HepG2 (cell line): Measurements from ENCODE around the gene CCL19. TPM values are rescaled to one million over a fixed set of nuclear protein-coding genes. Genes with fewer than 3 reads are reported as not detected.
A peak's percentile ranks its signal among the peaks of the same experiment; 100 is the strongest.

ENCODE experiments used
- ATAC-seq: fragments of 200-7000 bp; cut with Tn5 transposase; 3 replicates; pipeline ENCODE4 v1.9.1; 2020; ENCODE audit warnings: mild to moderate bottlenecking, moderate library complexity
- BruUV-seq: library from RNA; stranded (reverse); fragments of 400-500 nt; replicated peaks from 2 replicates; lab custom pipeline; 2021; lab: Mats Ljungman, UMichigan
- CTCF ChIA-PET: fragments of 300-600 bp; formaldehyde crosslinking; extraction: SDS; loops from one replicate; lab custom pipeline; 2021; ENCODE audit warnings: low total read pairs, inconsistent platforms, low intra/inter-chr PET ratio; lab: Yijun Ruan, JAX
- POLR2A ChIA-PET: fragments of 350-600 bp; sonication (Branson Sonifier 250); formaldehyde crosslinking; loops from one replicate; lab custom pipeline; 2020; ENCODE audit warnings: antibody characterized with exemption, inconsistent platforms; lab: Yijun Ruan, JAX
- DNase-seq: peaks from one replicate; pipeline ENCODE4 v3.0.0-alpha.2; 2015; ENCODE audit warnings: low spot score
- FAIRE-seq: peaks from 3 replicates; lab custom pipeline; 2011; peaks lifted over from hg19 to GRCh38; lab: Jason Lieb, UNC
- H2AFZ ChIP-seq: one replicate; pipeline ENCODE4 v1.6.1; 2011; ENCODE audit warnings: low read length, inconsistent platforms
- H3K27ac ChIP-seq: fragments of 300-600 bp; 3 replicates; pipeline ENCODE4 v1.8.0; 2011; ENCODE audit warnings: mixed run types, mild to moderate bottlenecking, mixed read lengths, low read length, inconsistent platforms; ENCODE audit not compliant: insufficient read depth; ENCODE audit errors: extremely low read length
- H3K27me3 ChIP-seq, 2 experiments: fragments of 200-600 bp in 1 of 2; 2 replicates in 1 of 2; 3 replicates in 1 of 2; pipeline versions ENCODE4 v1.6.0 to v1.8.0; 2011; ENCODE audit warnings: low read length in 2 of 2, mild to moderate bottlenecking in 2 of 2, moderate library complexity in 2 of 2, inconsistent platforms in 1 of 2; ENCODE audit not compliant: insufficient read depth in 2 of 2, control insufficient read depth in 1 of 2
- H3K36me3 ChIP-seq, 2 experiments: fragments of 200-600 bp in 1 of 2; replicated peaks in 1 of 2; 2 replicates in 1 of 2; 3 replicates in 1 of 2; pipeline versions ENCODE4 v1.5.1 to v1.8.0; 2011; ENCODE audit warnings: low read length in 2 of 2, inconsistent platforms in 1 of 2; ENCODE audit not compliant: insufficient read depth in 2 of 2, control insufficient read depth in 1 of 2
- H3K4me1 ChIP-seq: 2 replicates; pipeline ENCODE4 v1.5.1; 2012; ENCODE audit warnings: low read length, inconsistent platforms; ENCODE audit not compliant: insufficient read depth
- H3K4me2 ChIP-seq: 2 replicates; pipeline ENCODE4 v1.6.0; 2011; ENCODE audit warnings: low read depth, low read length, inconsistent platforms
- H3K4me3 ChIP-seq, 3 experiments: fragments of 200-600 bp in 1 of 3; sonication (generic), shearing (Covaris generic) in 1 of 3; replicated peaks in 1 of 3; 2 replicates each; pipeline ENCODE4 v1.5.1; 2011 to 2016; ENCODE audit warnings: low read length in 3 of 3, inconsistent platforms in 2 of 3, low read depth in 2 of 3, mild to moderate bottlenecking in 2 of 3, control low read depth in 1 of 3, mixed read lengths in 1 of 3; ENCODE audit not compliant: insufficient read depth in 1 of 3
- H3K79me2 ChIP-seq: one replicate; pipeline ENCODE4 v1.6.1; 2011; ENCODE audit warnings: low read length, inconsistent platforms; ENCODE audit not compliant: insufficient read depth
- H3K9ac ChIP-seq: 2 replicates; pipeline ENCODE4 v1.6.0; 2011; ENCODE audit warnings: mild to moderate bottlenecking, low read depth, low read length, inconsistent platforms; ENCODE audit not compliant: insufficient read depth
- H3K9me3 ChIP-seq: 2 replicates; pipeline ENCODE4 v1.5.1; 2012; ENCODE audit warnings: mild to moderate bottlenecking, low read length
- H4K20me1 ChIP-seq: 2 replicates; pipeline ENCODE4 v1.6.0; 2011; ENCODE audit warnings: inconsistent platforms, mild to moderate bottlenecking, low read length, moderate library complexity; ENCODE audit not compliant: insufficient read depth
- GATA4 ChIP-seq: sonication (generic); IDR thresholded peaks from 2 replicates; pipeline ENCODE4 v1.6.1; 2016; ENCODE audit warnings: antibody characterized with exemption, low read depth, borderline replicate concordance
- KDM2A ChIP-seq: sonication (generic); formaldehyde crosslinking; IDR thresholded peaks from 2 replicates; pipeline ENCODE4 v1.4.0; 2020; ENCODE audit warnings: low read depth, missing genetic modification reagents, borderline replicate concordance
- TARDBP ChIP-seq: sonication (generic); formaldehyde crosslinking; IDR thresholded peaks from 2 replicates; pipeline ENCODE4 v1.8.0; 2022; ENCODE audit warnings: mild to moderate bottlenecking, missing genetic modification reagents
- WGBS: methylation state at CpG from one replicate; pipeline ENCODE4 v1.1.6; 2017; ENCODE audit warnings: low lambda C conversion rate; 5-methylcytosine and 5-hydroxymethylcytosine counted together
- in situ Hi-C: cut with HindIII; loops from 2 replicates; pipeline ENCODE4 v1.10.0; 2017; ENCODE audit warnings: low pct_unique_long_range_greater_than_20kb; ENCODE audit not compliant: extremely low pct_ligation_motif_present
- intact Hi-C: fragments of 100-400 bp; cut with micrococcal nuclease; formaldehyde crosslinking; loops from one replicate; pipeline ENCODE4 v1.10.0; 2022; ENCODE audit not compliant: unreplicated experiment
- polyA plus RNA-seq, 8 experiments: library from polyadenylated mRNA; depleted of rRNA in 3 of 8; stranded (reverse) in 7 of 8; unstranded in 1 of 8; fragments of >200 nt; fragmentation: Illumina TruSeq in 4 of 8; extraction: Trizol in 4 of 8; gene quantifications; 2 replicates each; pipeline versions ENCODE4 v1.2.1 to v1.2.3, GENCODE V29; 2011 to 2016; ENCODE audit warnings: low read depth in 4 of 8, missing spikeins in 1 of 8, mixed read lengths in 1 of 8; ENCODE audit not compliant: insufficient read depth in 1 of 8
- total RNA-seq, 5 experiments: library from RNA; depleted of rRNA; stranded (reverse); fragments of >200 nt; fragmentation: Illumina TruSeq; extraction: Trizol; gene quantifications; 2 replicates each; pipeline ENCODE4 v1.2.3, GENCODE V29; 2016; ENCODE audit warnings: low read depth in 1 of 5
- TF ChIP-seq, protein P1 (sequence below): sonication (generic); formaldehyde crosslinking; IDR thresholded peaks from 2 replicates; pipeline ENCODE4 v1.5.0; 2020; ENCODE audit warnings: mild to moderate bottlenecking, missing genetic modification reagents, moderate library complexity

CCL19 gene
- total and polyA plus RNA-seq, 2 of the 13 experiments (the other 11 are each of a cell fraction or from before 2014, with no cell fraction given), result not detected

DNA sequence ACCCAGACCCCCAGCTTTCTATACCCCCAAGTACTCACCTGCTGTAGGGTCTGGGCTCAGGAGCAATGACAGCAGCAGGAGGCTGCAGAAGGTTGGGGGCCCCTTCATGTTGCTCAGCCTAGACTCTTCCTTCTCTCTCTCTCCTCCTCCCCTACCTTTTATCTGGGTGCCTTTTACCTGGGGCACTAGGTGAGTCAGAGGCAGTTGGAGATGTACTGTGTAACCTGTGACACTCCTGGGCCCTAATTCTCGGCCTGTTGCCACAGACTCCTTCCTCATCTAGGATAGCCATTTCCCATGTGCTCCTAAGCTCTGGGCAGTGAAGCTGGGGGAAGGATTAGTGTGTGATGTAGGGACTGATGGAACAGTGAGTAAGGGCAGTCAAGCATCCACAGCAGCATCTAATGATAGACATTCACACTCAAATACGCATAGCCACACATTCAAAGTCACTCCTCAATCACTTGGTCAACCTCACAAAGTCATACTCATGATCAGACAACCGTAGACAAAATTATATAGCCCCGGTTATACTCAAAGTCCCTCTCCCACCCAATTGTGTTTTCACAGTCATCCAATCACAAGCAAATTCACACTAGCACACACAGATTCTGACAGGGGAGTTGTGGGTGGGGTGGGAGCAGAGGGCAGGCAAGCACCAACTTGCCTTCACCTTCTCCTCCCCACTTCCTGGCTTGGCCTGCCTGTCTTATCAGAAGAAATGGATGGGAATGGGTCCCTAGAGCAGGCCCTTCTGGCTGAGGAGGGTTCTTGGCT is 28.4 kb downstream of the CCL19 start, which contains the start of gene CCL27:
CCL27 (minus strand) TSS at position 132 of the 777 bp plus-strand sequence; CDS start at position 108, 24 bp downstream.
- H3K4me3 ChIP-seq, result no peak within 1 kb of the TSS
- WGBS, result 47% methylated on average over 4 of the region's 4 CpGs
- H3K9ac ChIP-seq, result no peak within 1 kb of the TSS
- no peaks in the 10 kb centered on the region for H4K20me1 ChIP-seq
- ATAC-seq (no peak), DNase-seq (no peak), FAIRE-seq (no peak)
- CTCF ChIA-PET, result no interaction called here
- H2AFZ ChIP-seq, result no peak within 1 kb of the TSS
- no peaks in the 10 kb centered on the region for H3K36me3 ChIP-seq
- H3K9me3 ChIP-seq, result no peaks in the 10 kb centered on the region
- H3K4me1 ChIP-seq, result peaks cover 24% of the 10 kb centered on the region
- BruUV-seq, result no TSS peak
- in situ Hi-C loops (no loop called here), intact Hi-C loops (no loop called here)
- no peak within 1 kb of the TSS for H3K4me2 ChIP-seq
- H3K27me3 ChIP-seq, result no peaks in the 10 kb centered on the region
- H3K79me2 ChIP-seq, result no peaks in the 10 kb centered on the region
- H3K27ac ChIP-seq, result no peak within 1 kb of the TSS
- POLR2A ChIA-PET, result interaction anchor here (1.3 to 4.9 kb wide), 2 partner anchors 10 to 16 kb away, joined by 4 to 40 read pairs; partner anchors contain the start of genes GALT and IL11RA
- TF ChIP-seq GATA4 (no peak), KDM2A (no peak)

DNA sequence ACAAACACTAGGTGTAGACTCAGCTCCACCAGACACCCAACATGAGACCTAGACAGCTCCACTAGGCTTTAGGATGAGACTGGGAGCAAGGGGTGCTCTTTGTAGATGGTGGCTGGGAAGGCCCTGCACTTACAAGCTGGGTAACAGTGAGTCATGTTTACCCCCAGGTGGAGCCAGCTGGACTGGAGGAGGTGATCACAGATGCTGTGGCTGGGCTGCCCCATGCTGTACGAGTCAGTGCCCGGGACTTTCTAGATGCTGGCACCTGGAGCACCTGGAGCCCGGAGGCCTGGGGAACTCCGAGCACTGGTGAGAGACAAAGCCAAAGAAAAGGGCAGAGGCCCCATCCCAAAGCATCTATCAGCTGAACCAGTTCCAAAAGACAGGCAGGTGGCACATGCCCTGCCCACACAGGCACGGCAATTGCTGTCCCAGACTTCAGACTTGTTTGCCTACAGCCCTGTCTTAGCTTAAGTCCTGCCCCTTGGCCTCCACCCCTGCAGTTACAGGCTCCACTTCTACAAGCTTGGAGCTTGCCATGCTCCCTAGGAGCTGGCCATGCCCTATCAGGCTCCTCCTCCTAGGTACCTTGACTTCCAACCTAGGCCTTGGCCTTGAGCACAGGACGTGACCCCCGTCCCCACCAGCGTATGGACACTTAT is 31.4 kb downstream of the CCL19 start:
- DNase-seq (no peak), ATAC-seq (peak; percentile 21), FAIRE-seq (no peak)
- no peaks in the 10 kb centered on the region; a peak in 2 of 5 replicates for H3K27me3 ChIP-seq
- no peak overlapping the region for H3K4me2 ChIP-seq
- POLR2A ChIA-PET, result interaction anchor here (0.7 kb wide), 1 partner anchor 13 kb away, joined by 4 read pairs; the partner anchor contains the start of gene GALT
- BruUV-seq, result no TSS peak
- peaks cover 11% of the 10 kb centered on the region for H3K4me1 ChIP-seq
- no peak overlapping the region for H3K9ac ChIP-seq
- no peak overlapping the region for H3K4me3 ChIP-seq
- no peak overlapping the region for H2AFZ ChIP-seq
- CTCF ChIA-PET, result interaction anchor here (1.0 kb wide), 1 partner anchor 41 kb away, joined by 3 read pairs; no protein-coding TSS in a partner anchor
- intact Hi-C loops, result no loop called here
- no peaks in the 10 kb centered on the region for H3K79me2 ChIP-seq
- no peaks in the 10 kb centered on the region for H3K36me3 ChIP-seq
- no peaks in the 10 kb centered on the region for H4K20me1 ChIP-seq
- 77% methylated on average over 4 of the region's 8 CpGs for WGBS
- in situ Hi-C loops, result no loop called here
- TF ChIP-seq, protein P1, sequence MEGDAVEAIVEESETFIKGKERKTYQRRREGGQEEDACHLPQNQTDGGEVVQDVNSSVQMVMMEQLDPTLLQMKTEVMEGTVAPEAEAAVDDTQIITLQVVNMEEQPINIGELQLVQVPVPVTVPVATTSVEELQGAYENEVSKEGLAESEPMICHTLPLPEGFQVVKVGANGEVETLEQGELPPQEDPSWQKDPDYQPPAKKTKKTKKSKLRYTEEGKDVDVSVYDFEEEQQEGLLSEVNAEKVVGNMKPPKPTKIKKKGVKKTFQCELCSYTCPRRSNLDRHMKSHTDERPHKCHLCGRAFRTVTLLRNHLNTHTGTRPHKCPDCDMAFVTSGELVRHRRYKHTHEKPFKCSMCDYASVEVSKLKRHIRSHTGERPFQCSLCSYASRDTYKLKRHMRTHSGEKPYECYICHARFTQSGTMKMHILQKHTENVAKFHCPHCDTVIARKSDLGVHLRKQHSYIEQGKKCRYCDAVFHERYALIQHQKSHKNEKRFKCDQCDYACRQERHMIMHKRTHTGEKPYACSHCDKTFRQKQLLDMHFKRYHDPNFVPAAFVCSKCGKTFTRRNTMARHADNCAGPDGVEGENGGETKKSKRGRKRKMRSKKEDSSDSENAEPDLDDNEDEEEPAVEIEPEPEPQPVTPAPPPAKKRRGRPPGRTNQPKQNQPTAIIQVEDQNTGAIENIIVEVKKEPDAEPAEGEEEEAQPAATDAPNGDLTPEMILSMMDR, result 0 out of 2 replicates have a peak, but pooled peaks have one; percentile 10
- no peak for TF ChIP-seq TARDBP (CRISPR knock-in tag)
- H3K27ac ChIP-seq, result no peak overlapping the region
- no peaks in the 10 kb centered on the region for H3K9me3 ChIP-seq
